Activated naive CD4-positive, alpha-beta T cell (primary cell): ENCODE data around the gene BCAN.
"Not testable (repeated sequence)": the region's sequence is repeated elsewhere in the genome, so short reads cannot be mapped to it uniquely, and the experiment has no call there.

Experiments
- DNase-seq, 4 experiments: peaks; one replicate each; lab custom pipeline; 2025; lab: John Stamatoyannopoulos, UW

Gene BCAN

GRCh38 chr1:156641761-156642264, at the start of gene BCAN:
BCAN (plus strand) TSS chr1:156642117; CDS start chr1:156646055, 3,938 bp downstream.
- no peak for DNase-seq

- no peak for DNase-seq
Observed at GRCh38 chr1:156592158-156592909, 49.6 kb upstream of the BCAN start.

- no peak for DNase-seq
Observed at GRCh38 chr1:156592910-156593660, 48.8 kb upstream of the BCAN start.

- DNase-seq = no peak
Observed at GRCh38 chr1:156593661-156593989, 48.3 kb upstream of the BCAN start.

GRCh38 chr1:156594190-156594589, 47.7 kb upstream of the BCAN start:
- DNase-seq = no peak

- DNase-seq = no peak
Observed at GRCh38 chr1:156595016-156595415, 46.9 kb upstream of the BCAN start.

- DNase-seq = no peak
Observed at GRCh38 chr1:156596426-156596825, 45.5 kb upstream of the BCAN start.

- DNase-seq = no peak
Observed at GRCh38 chr1:156598125-156598524, 43.8 kb upstream of the BCAN start.

GRCh38 chr1:156598731-156599432, 43.0 kb upstream of the BCAN start:
- no peak for DNase-seq

- no peak for DNase-seq
Observed at GRCh38 chr1:156599811-156600210, 42.1 kb upstream of the BCAN start.

- no peak for DNase-seq
Observed at GRCh38 chr1:156600733-156601121, 41.2 kb upstream of the BCAN start.

- DNase-seq = peak; percentile 43 to 55 (median 48)
Observed at GRCh38 chr1:156601122-156601830, 40.6 kb upstream of the BCAN start, which contains the start of gene GPATCH4. GPATCH4 (minus strand) TSS chr1:156601479.

GRCh38 chr1:156601892-156602291, 40.0 kb upstream of the BCAN start:
- DNase-seq = no peak

GRCh38 chr1:156602557-156602993, 39.3 kb upstream of the BCAN start:
- no peak for DNase-seq

GRCh38 chr1:156607344-156607743, 34.6 kb upstream of the BCAN start:
- not testable (repeated sequence) for DNase-seq

- peak in 2 of 4 experiments; percentile 20 to 25 for DNase-seq
Observed at GRCh38 chr1:156608036-156608674, 33.8 kb upstream of the BCAN start.

GRCh38 chr1:156608981-156609380, 32.9 kb upstream of the BCAN start:
- DNase-seq = peak in 3 of 4 experiments; percentile 18 to 46 (median 35)

GRCh38 chr1:156610072-156610471, 31.8 kb upstream of the BCAN start:
- not testable (repeated sequence) for DNase-seq

GRCh38 chr1:156612666-156613065, 29.3 kb upstream of the BCAN start:
- DNase-seq = no peak

GRCh38 chr1:156615946-156616345, 26.0 kb upstream of the BCAN start:
- no peak for DNase-seq

- DNase-seq = no peak
Observed at GRCh38 chr1:156616463-156616862, 25.5 kb upstream of the BCAN start.
